ENCODE measurements around the gene DAPK2.

Gene DAPK2

DNA sequence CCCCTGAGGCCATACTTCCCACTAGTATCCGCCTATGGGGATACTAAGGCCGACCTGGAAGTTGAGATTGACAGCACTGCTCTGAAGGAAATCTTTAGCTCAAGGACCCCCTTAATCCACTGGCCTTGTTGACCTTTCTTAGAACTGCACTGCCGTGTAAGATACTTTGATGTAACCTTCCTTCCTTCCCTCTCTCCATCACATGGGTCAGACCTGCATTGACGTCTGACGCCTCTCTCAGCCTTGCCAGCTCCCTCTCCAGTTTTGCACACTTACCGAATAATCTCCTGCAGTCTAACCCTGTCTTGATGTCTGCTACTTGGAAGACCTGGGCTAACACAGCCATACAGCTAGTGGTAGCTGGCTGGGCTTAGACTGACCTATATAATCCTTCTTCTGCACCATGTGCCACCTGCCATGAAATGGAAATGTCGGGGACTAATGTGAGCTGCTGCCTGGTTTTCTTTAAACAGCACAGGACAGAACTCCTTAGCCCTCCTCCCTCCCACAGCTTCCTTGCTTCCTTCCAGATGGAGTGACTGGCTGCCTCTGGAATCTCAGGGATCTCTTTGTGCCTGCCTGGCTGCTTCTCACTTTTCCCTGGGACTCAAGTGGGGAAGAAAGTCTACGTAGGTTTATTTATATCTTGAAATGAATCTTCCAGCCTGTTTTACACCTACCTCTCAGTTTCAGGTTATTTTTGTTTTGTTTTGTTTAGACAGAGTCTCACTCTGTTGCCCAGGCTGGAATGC lies 173.3 kb downstream of the DAPK2 start:
- no peaks in the 10 kb centered on the region for H3K27me3 ChIP-seq (replicated peaks; ENCODE audit: insufficient read depth, low read length)
- H3K4me1 ChIP-seq (ENCODE audit: low read length): peaks cover 5% of the 10 kb centered on the region; the same call in 1 of the 2 replicates
- H3K36me3 ChIP-seq (replicated peaks; ENCODE audit: insufficient read depth, low read length): no peaks in the 10 kb centered on the region
- no peaks in the 10 kb centered on the region for H3K79me2 ChIP-seq (ENCODE audit: low read length)
- H3K9me2 ChIP-seq (replicated peaks; ENCODE audit: insufficient read depth, low read length): no peaks in the 10 kb centered on the region
- H3K9me3 ChIP-seq (replicated peaks; ENCODE audit: insufficient read depth, low read length): no peaks in the 10 kb centered on the region
- H3K4me2 ChIP-seq (ENCODE audit: low read depth, low read length): no peak overlapping the region
- no peaks in the 10 kb centered on the region; the same call in 1 of the 2 replicates for H3F3A ChIP-seq (ENCODE audit: insufficient read depth, low read length)
- no peak for DNase-seq
- H2AFZ ChIP-seq (ENCODE audit: low read length): no peak overlapping the region
- H3K4me3 ChIP-seq (ENCODE audit: low read length): no peak overlapping the region
- no peaks in the 10 kb centered on the region for H4K20me1 ChIP-seq (ENCODE audit: insufficient read depth, low read length)
- no peak overlapping the region for H3K9ac ChIP-seq (ENCODE audit: low read length)
- TF ChIP-seq EZH2phosphoT487 (IDR thresholded peaks at IDR 0.05; ENCODE audit: low read length): no peak
- TF ChIP-seq, protein P1, sequence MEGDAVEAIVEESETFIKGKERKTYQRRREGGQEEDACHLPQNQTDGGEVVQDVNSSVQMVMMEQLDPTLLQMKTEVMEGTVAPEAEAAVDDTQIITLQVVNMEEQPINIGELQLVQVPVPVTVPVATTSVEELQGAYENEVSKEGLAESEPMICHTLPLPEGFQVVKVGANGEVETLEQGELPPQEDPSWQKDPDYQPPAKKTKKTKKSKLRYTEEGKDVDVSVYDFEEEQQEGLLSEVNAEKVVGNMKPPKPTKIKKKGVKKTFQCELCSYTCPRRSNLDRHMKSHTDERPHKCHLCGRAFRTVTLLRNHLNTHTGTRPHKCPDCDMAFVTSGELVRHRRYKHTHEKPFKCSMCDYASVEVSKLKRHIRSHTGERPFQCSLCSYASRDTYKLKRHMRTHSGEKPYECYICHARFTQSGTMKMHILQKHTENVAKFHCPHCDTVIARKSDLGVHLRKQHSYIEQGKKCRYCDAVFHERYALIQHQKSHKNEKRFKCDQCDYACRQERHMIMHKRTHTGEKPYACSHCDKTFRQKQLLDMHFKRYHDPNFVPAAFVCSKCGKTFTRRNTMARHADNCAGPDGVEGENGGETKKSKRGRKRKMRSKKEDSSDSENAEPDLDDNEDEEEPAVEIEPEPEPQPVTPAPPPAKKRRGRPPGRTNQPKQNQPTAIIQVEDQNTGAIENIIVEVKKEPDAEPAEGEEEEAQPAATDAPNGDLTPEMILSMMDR (IDR thresholded peaks at IDR 0.05; ENCODE audit: low read length): no peak
- TF ChIP-seq EZH2 (optimal IDR thresholded peaks at IDR 0.05; ENCODE audit: low read depth, low read length): no peak
- H3K27ac ChIP-seq (ENCODE audit: low read length): no peak overlapping the region

DNA sequence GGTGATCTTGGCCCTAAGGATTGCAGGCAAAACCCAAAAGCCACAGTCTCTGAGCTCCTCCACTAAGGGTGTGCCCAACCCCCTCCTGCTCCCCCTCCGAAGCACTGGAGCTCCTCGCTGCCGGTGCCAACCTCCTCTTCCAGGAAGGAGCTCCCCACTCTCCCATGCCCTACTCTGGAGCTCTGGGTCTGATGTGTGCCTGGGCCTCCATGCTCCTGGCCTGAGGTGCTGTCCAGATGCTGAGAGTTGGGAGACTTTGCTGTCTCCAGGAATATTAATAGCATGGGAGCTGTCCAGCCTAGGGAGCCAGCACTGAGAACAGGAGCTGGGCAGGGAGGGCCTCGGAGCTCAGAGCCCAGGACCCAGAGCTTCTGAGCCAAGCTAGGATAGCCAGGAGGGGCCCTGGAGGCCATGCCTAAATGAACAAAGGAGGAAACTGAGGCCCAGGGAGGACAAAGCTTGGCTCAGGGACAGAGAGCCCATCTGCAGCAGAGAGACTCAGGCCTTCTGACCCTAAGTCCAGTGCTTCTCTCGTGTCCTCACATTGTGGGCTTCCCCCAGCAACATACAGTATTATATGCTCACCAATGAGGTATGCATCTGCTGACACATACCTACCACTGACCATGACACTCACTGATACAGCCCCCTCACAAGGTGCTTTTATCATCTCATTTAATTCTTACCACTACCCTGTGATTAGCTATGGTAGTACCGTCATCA lies 175.6 kb downstream of the DAPK2 start:
- H3F3A ChIP-seq (ENCODE audit: insufficient read depth, low read length): no peaks in the 10 kb centered on the region
- H3K27ac ChIP-seq (ENCODE audit: low read length): no peak overlapping the region
- H3K36me3 ChIP-seq (replicated peaks; ENCODE audit: insufficient read depth, low read length): no peaks in the 10 kb centered on the region
- no peaks in the 10 kb centered on the region for H3K9me3 ChIP-seq (replicated peaks; ENCODE audit: insufficient read depth, low read length)
- no peak overlapping the region for H2AFZ ChIP-seq (ENCODE audit: low read length)
- no peak overlapping the region for H3K4me2 ChIP-seq (ENCODE audit: low read depth, low read length)
- H3K79me2 ChIP-seq (ENCODE audit: low read length): no peaks in the 10 kb centered on the region
- H3K27me3 ChIP-seq (replicated peaks; ENCODE audit: insufficient read depth, low read length): no peaks in the 10 kb centered on the region
- peaks cover 5% of the 10 kb centered on the region; the same call in 1 of the 2 replicates for H3K4me1 ChIP-seq (ENCODE audit: low read length)
- H3K9me2 ChIP-seq (replicated peaks; ENCODE audit: insufficient read depth, low read length): no peaks in the 10 kb centered on the region
- H3K9ac ChIP-seq (ENCODE audit: low read length): no peak overlapping the region
- H3K4me3 ChIP-seq (ENCODE audit: low read length): no peak overlapping the region
- H4K20me1 ChIP-seq (ENCODE audit: insufficient read depth, low read length): no peaks in the 10 kb centered on the region
- no peak for TF ChIP-seq EZH2 (optimal IDR thresholded peaks at IDR 0.05; ENCODE audit: low read depth, low read length)
- TF ChIP-seq, protein P1 (IDR thresholded peaks at IDR 0.05; ENCODE audit: low read length): no peak
- no peak for TF ChIP-seq EZH2phosphoT487 (IDR thresholded peaks at IDR 0.05; ENCODE audit: low read length)
- DNase-seq: no peak

DNA sequence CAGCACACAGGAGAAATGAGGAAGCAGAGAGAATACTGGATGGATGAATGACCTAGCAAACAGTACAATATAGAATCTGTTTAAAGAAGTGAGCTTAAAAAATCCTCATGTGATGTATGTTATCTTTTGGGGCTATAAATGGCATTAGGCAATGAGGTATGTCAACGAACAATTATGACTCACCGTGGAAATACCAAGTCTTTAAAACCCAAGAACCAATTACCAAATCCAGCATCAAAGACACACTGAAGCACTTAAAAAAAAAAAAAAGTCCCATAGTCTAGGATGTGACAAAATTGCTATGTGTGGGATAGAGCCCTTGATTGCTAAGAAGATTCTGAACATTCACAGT lies 176.3 kb downstream of the DAPK2 start:
- Histone ChIP-seq H4K20me1 (ENCODE audit: insufficient read depth, low read length) (no peaks in the 10 kb centered on the region), H2AFZ (ENCODE audit: low read length) (no peak overlapping the region), H3K9me2 (replicated peaks; ENCODE audit: insufficient read depth, low read length) (no peaks in the 10 kb centered on the region), H3F3A (ENCODE audit: insufficient read depth, low read length) (no peaks in the 10 kb centered on the region), H3K4me3 (ENCODE audit: low read length) (no peak overlapping the region), H3K27me3 (replicated peaks; ENCODE audit: insufficient read depth, low read length) (no peaks in the 10 kb centered on the region), H3K27ac (ENCODE audit: low read length) (no peak overlapping the region), H3K9ac (ENCODE audit: low read length) (no peak overlapping the region), H3K4me1 (ENCODE audit: low read length) (peaks cover 5% of the 10 kb centered on the region; the same call in 1 of the 2 replicates), H3K4me2 (ENCODE audit: low read depth, low read length) (no peak overlapping the region), H3K79me2 (ENCODE audit: low read length) (no peaks in the 10 kb centered on the region), H3K36me3 (replicated peaks; ENCODE audit: insufficient read depth, low read length) (no peaks in the 10 kb centered on the region), H3K9me3 (replicated peaks; ENCODE audit: insufficient read depth, low read length) (no peaks in the 10 kb centered on the region)
- TF ChIP-seq EZH2 (optimal IDR thresholded peaks at IDR 0.05; ENCODE audit: low read depth, low read length) (no peak), EZH2phosphoT487 (IDR thresholded peaks at IDR 0.05; ENCODE audit: low read length) (no peak)
- TF ChIP-seq, protein P1 (IDR thresholded peaks at IDR 0.05; ENCODE audit: low read length): no peak
- DNase-seq: no peak
